HepG2 (cell line): ENCODE results near the gene ZG16B. TPM values are rescaled to one million over a fixed set of nuclear protein-coding genes. Genes with fewer than 3 reads are reported as not detected.

Experiments used
- ATAC-seq: fragments of 200-7000 bp; cut with Tn5 transposase; 3 replicates; pipeline ENCODE4 v1.9.1; 2020; ENCODE audit warnings: mild to moderate bottlenecking, moderate library complexity
- BruUV-seq: library from RNA; stranded (reverse); fragments of 400-500 nt; replicated peaks from 2 replicates; lab custom pipeline; 2021; lab: Mats Ljungman, UMichigan
- CTCF ChIA-PET: fragments of 300-600 bp; formaldehyde crosslinking; extraction: SDS; loops from one replicate; lab custom pipeline; 2021; ENCODE audit warnings: low total read pairs, inconsistent platforms, low intra/inter-chr PET ratio; lab: Yijun Ruan, JAX
- POLR2A ChIA-PET: fragments of 350-600 bp; sonication (Branson Sonifier 250); formaldehyde crosslinking; loops from one replicate; lab custom pipeline; 2020; ENCODE audit warnings: antibody characterized with exemption, inconsistent platforms; lab: Yijun Ruan, JAX
- DNase-seq: peaks from one replicate; pipeline ENCODE4 v3.0.0-alpha.2; 2015; ENCODE audit warnings: low spot score
- FAIRE-seq: peaks from 3 replicates; lab custom pipeline; 2011; peaks lifted over from hg19 to GRCh38; lab: Jason Lieb, UNC
- H2AFZ ChIP-seq: one replicate; pipeline ENCODE4 v1.6.1; 2011; ENCODE audit warnings: low read length, inconsistent platforms
- H3K27ac ChIP-seq: fragments of 300-600 bp; 3 replicates; pipeline ENCODE4 v1.8.0; 2011; ENCODE audit warnings: mixed run types, mild to moderate bottlenecking, mixed read lengths, low read length, inconsistent platforms; ENCODE audit not compliant: insufficient read depth; ENCODE audit errors: extremely low read length
- H3K27me3 ChIP-seq, 2 experiments: fragments of 200-600 bp in 1 of 2; 2 replicates in 1 of 2; 3 replicates in 1 of 2; pipeline versions ENCODE4 v1.6.0 to v1.8.0; 2011; ENCODE audit warnings: low read length in 2 of 2, mild to moderate bottlenecking in 2 of 2, moderate library complexity in 2 of 2, inconsistent platforms in 1 of 2; ENCODE audit not compliant: insufficient read depth in 2 of 2, control insufficient read depth in 1 of 2
- H3K36me3 ChIP-seq, 2 experiments: fragments of 200-600 bp in 1 of 2; replicated peaks in 1 of 2; 2 replicates in 1 of 2; 3 replicates in 1 of 2; pipeline versions ENCODE4 v1.5.1 to v1.8.0; 2011; ENCODE audit warnings: low read length in 2 of 2, inconsistent platforms in 1 of 2; ENCODE audit not compliant: insufficient read depth in 2 of 2, control insufficient read depth in 1 of 2
- H3K4me1 ChIP-seq: 2 replicates; pipeline ENCODE4 v1.5.1; 2012; ENCODE audit warnings: low read length, inconsistent platforms; ENCODE audit not compliant: insufficient read depth
- H3K4me2 ChIP-seq: 2 replicates; pipeline ENCODE4 v1.6.0; 2011; ENCODE audit warnings: low read depth, low read length, inconsistent platforms
- H3K4me3 ChIP-seq, 3 experiments: fragments of 200-600 bp in 1 of 3; sonication (generic), shearing (Covaris generic) in 1 of 3; replicated peaks in 1 of 3; 2 replicates each; pipeline ENCODE4 v1.5.1; 2011 to 2016; ENCODE audit warnings: low read length in 3 of 3, inconsistent platforms in 2 of 3, low read depth in 2 of 3, mild to moderate bottlenecking in 2 of 3, control low read depth in 1 of 3, mixed read lengths in 1 of 3; ENCODE audit not compliant: insufficient read depth in 1 of 3
- H3K79me2 ChIP-seq: one replicate; pipeline ENCODE4 v1.6.1; 2011; ENCODE audit warnings: low read length, inconsistent platforms; ENCODE audit not compliant: insufficient read depth
- H3K9ac ChIP-seq: 2 replicates; pipeline ENCODE4 v1.6.0; 2011; ENCODE audit warnings: mild to moderate bottlenecking, low read depth, low read length, inconsistent platforms; ENCODE audit not compliant: insufficient read depth
- H3K9me3 ChIP-seq: 2 replicates; pipeline ENCODE4 v1.5.1; 2012; ENCODE audit warnings: mild to moderate bottlenecking, low read length
- H4K20me1 ChIP-seq: 2 replicates; pipeline ENCODE4 v1.6.0; 2011; ENCODE audit warnings: inconsistent platforms, mild to moderate bottlenecking, low read length, moderate library complexity; ENCODE audit not compliant: insufficient read depth
- TBX2 ChIP-seq: sonication (generic); formaldehyde crosslinking; IDR thresholded peaks from 2 replicates; pipeline ENCODE4 v1.5.0; 2020; ENCODE audit warnings: missing genetic modification reagents, mild to moderate bottlenecking, borderline replicate concordance
- ZFP90 ChIP-seq: sonication (generic); formaldehyde crosslinking; IDR thresholded peaks from 2 replicates; pipeline ENCODE4 v1.8.0; 2022; ENCODE audit warnings: missing genetic modification reagents, mild to moderate bottlenecking, inconsistent platforms, borderline replicate concordance
- WGBS: methylation state at CpG from one replicate; pipeline ENCODE4 v1.1.6; 2017; ENCODE audit warnings: low lambda C conversion rate; 5-methylcytosine and 5-hydroxymethylcytosine counted together
- in situ Hi-C: cut with HindIII; loops from 2 replicates; pipeline ENCODE4 v1.10.0; 2017; ENCODE audit warnings: low pct_unique_long_range_greater_than_20kb; ENCODE audit not compliant: extremely low pct_ligation_motif_present
- intact Hi-C: fragments of 100-400 bp; cut with micrococcal nuclease; formaldehyde crosslinking; loops from one replicate; pipeline ENCODE4 v1.10.0; 2022; ENCODE audit not compliant: unreplicated experiment
- polyA plus RNA-seq, 8 experiments: library from polyadenylated mRNA; depleted of rRNA in 3 of 8; stranded (reverse) in 7 of 8; unstranded in 1 of 8; fragments of >200 nt; fragmentation: Illumina TruSeq in 4 of 8; extraction: Trizol in 4 of 8; gene quantifications; 2 replicates each; pipeline versions ENCODE4 v1.2.1 to v1.2.3, GENCODE V29; 2011 to 2016; ENCODE audit warnings: low read depth in 4 of 8, missing spikeins in 1 of 8, mixed read lengths in 1 of 8; ENCODE audit not compliant: insufficient read depth in 1 of 8
- total RNA-seq, 5 experiments: library from RNA; depleted of rRNA; stranded (reverse); fragments of >200 nt; fragmentation: Illumina TruSeq; extraction: Trizol; gene quantifications; 2 replicates each; pipeline ENCODE4 v1.2.3, GENCODE V29; 2016; ENCODE audit warnings: low read depth in 1 of 5
- TF ChIP-seq, protein P1 (sequence below): sonication (generic); formaldehyde crosslinking; IDR thresholded peaks from 2 replicates; pipeline ENCODE4 v1.8.1; 2023; ENCODE audit warnings: mild to moderate bottlenecking, moderate library complexity, missing genetic modification reagents
- TF ChIP-seq, protein P2 (sequence below): IDR thresholded peaks from 2 replicates; pipeline ENCODE4 v1.6.1; 2018; ENCODE audit warnings: missing genetic modification reagents
- TF ChIP-seq, protein P3 (sequence below): sonication (generic); formaldehyde crosslinking; IDR thresholded peaks from 2 replicates; pipeline ENCODE4 v1.5.1; 2020; ENCODE audit warnings: missing genetic modification reagents, mild to moderate bottlenecking, borderline replicate concordance

Gene ZG16B
- total and polyA plus RNA-seq, 2 of the 13 experiments (the other 11 are each of a cell fraction or from before 2014, with no cell fraction given) = 1.5 to 11.3 TPM

GRCh38 chr16:2848933-2849725, 19.0 kb downstream of the ZG16B start (continued):
- TF ChIP-seq, protein P1, sequence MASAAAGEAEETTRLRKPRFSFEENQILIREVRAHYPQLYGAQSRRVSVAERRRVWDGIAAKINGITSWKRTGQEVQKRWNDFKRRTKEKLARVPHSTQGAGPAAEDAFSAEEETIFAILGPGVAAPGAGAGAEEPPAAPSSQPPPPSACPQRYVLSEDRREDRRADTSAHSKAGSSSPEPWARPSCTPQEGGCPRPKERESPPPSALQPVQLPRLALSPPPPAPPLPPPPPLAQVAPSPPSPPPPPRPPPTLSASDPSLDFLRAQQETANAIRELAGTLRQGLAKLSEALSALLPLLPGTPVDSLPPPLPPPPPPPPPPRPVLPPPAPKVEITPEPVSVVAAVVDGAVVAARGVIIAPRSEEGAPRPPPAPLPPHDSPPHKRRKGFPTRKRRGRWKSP (CRISPR knock-in tag) = no peak
- TF ChIP-seq ZFP90 (CRISPR knock-in tag) = no peak

GRCh38 chr16:2852003-2852730, 22.1 kb downstream of the ZG16B start:
- no peaks in the 10 kb centered on the region for H4K20me1 ChIP-seq
- TF ChIP-seq, protein P2, sequence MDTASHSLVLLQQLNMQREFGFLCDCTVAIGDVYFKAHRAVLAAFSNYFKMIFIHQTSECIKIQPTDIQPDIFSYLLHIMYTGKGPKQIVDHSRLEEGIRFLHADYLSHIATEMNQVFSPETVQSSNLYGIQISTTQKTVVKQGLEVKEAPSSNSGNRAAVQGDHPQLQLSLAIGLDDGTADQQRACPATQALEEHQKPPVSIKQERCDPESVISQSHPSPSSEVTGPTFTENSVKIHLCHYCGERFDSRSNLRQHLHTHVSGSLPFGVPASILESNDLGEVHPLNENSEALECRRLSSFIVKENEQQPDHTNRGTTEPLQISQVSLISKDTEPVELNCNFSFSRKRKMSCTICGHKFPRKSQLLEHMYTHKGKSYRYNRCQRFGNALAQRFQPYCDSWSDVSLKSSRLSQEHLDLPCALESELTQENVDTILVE = no peak
- TF ChIP-seq, protein P3, sequence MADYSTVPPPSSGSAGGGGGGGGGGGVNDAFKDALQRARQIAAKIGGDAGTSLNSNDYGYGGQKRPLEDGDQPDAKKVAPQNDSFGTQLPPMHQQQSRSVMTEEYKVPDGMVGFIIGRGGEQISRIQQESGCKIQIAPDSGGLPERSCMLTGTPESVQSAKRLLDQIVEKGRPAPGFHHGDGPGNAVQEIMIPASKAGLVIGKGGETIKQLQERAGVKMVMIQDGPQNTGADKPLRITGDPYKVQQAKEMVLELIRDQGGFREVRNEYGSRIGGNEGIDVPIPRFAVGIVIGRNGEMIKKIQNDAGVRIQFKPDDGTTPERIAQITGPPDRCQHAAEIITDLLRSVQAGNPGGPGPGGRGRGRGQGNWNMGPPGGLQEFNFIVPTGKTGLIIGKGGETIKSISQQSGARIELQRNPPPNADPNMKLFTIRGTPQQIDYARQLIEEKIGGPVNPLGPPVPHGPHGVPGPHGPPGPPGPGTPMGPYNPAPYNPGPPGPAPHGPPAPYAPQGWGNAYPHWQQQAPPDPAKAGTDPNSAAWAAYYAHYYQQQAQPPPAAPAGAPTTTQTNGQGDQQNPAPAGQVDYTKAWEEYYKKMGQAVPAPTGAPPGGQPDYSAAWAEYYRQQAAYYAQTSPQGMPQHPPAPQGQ (CRISPR knock-in tag) = no peak
- no peak for TF ChIP-seq TBX2 (CRISPR knock-in tag)
- H3K27me3 ChIP-seq = peaks cover 0 to 14% of the 10 kb centered on the region in 2 experiments; a peak in 1 of 5 replicates
- ATAC-seq = no peak
- in situ Hi-C loops = no loop called here
- no peak overlapping the region for H2AFZ ChIP-seq
- no peak overlapping the region for H3K9ac ChIP-seq
- H3K4me3 ChIP-seq = no peak overlapping the region
- no peak for FAIRE-seq
- intact Hi-C loops = no loop called here
- H3K27ac ChIP-seq = no peak overlapping the region
- no peak for DNase-seq
- peaks cover 6% of the 10 kb centered on the region; the same call in 1 of the 2 replicates for H3K9me3 ChIP-seq
- 51% methylated on average over 14 of the region's 16 CpGs for WGBS
- H3K36me3 ChIP-seq = no peaks in the 10 kb centered on the region
- no TSS peak for BruUV-seq
- H3K4me1 ChIP-seq = no peaks in the 10 kb centered on the region
- H3K4me2 ChIP-seq = no peak overlapping the region
- no peaks in the 10 kb centered on the region for H3K79me2 ChIP-seq
- ChIA-PET CTCF (interaction anchor here (4.2 kb wide), 1 partner anchor 16 kb away, joined by 30 read pairs; no protein-coding TSS in a partner anchor), POLR2A (no interaction called here)
